HCT116 (cell line): ENCODE measurements around the gene RAD51D. TPM values are rescaled to one million over a fixed set of nuclear protein-coding genes. Genes with fewer than 3 reads are reported as not detected.

Experiments used
- ATAC-seq: fragments of 200-7000 bp; cut with Tn5 transposase; 2 replicates; pipeline ENCODE4 v1.9.1; 2020; ENCODE audit warnings: mild to moderate bottlenecking, moderate library complexity
- BruUV-seq: library from RNA; stranded (reverse); fragments of 400-500 nt; replicated peaks from 2 replicates; lab custom pipeline; 2021; lab: Mats Ljungman, UMichigan
- CTCF ChIA-PET: fragments of 300-600 bp; sonication (Branson Sonifier 250); formaldehyde crosslinking; loops from one replicate; lab custom pipeline; 2021; ENCODE audit warnings: antibody characterized with exemption; lab: Charles Lee
- POLR2A ChIA-PET: fragments of 300-600, 350-600 bp; sonication (Branson Sonifier 250); formaldehyde crosslinking; loops from one replicate; lab custom pipeline; 2021; ENCODE audit warnings: antibody characterized with exemption; lab: Charles Lee
- RAD21 ChIA-PET, 2 experiments: fragments of 300-600 bp; sonication (Branson Sonifier 250); formaldehyde crosslinking; loops; one replicate each; lab custom pipeline; 2023; ENCODE audit warnings: low total read pairs in 2 of 2; ENCODE audit not compliant: uncharacterized antibody in 2 of 2, unreplicated experiment in 2 of 2, low non-redundant PET in 1 of 2; lab: Charles Lee
- DNase-seq: peaks from one replicate; pipeline ENCODE4 v3.0.0-alpha.2; 2010; ENCODE audit warnings: low read depth, low spot score
- H2AFZ ChIP-seq: fragments of 200-600 bp; shearing (Covaris generic), sonication (generic); 2 replicates; pipeline ENCODE4 v1.6.1; 2017; ENCODE audit warnings: low read depth, mixed run types, mixed read lengths, antibody characterized with exemption, low read length; ENCODE audit not compliant: poor library complexity, severe bottlenecking
- H3K27ac ChIP-seq: 2 replicates; pipeline ENCODE4 v1.5.1; 2012; ENCODE audit warnings: low read depth, low read length
- H3K27me3 ChIP-seq: fragments of 200-600 bp; sonication (generic); 2 replicates; pipeline ENCODE4 v1.6.1; 2016; ENCODE audit warnings: mixed run types, low read length, mixed read lengths; ENCODE audit not compliant: insufficient read depth
- H3K36me3 ChIP-seq, 2 experiments: fragments of 200-500 bp in 1 of 2; fragments of 200-600 bp in 1 of 2; sonication (Bioruptor generic) in 1 of 2; sonication (generic) in 1 of 2; 2 replicates each; pipeline versions ENCODE4 v1.5.1 to v1.6.1; 2014 to 2016; ENCODE audit warnings: low read length in 2 of 2, inconsistent platforms in 1 of 2, mixed read lengths in 1 of 2, mixed run types in 1 of 2; ENCODE audit not compliant: insufficient read depth in 2 of 2, control insufficient read depth in 1 of 2
- H3K4me1 ChIP-seq, 2 experiments: fragments of 200-600 bp in 1 of 2; sonication (generic) in 1 of 2; 2 replicates each; pipeline versions ENCODE4 v1.5.1 to v1.6.1; 2012 to 2017; ENCODE audit warnings: low read length in 2 of 2, inconsistent platforms in 1 of 2, mild to moderate bottlenecking in 1 of 2, mixed read lengths in 1 of 2, mixed run types in 1 of 2, moderate library complexity in 1 of 2; ENCODE audit not compliant: insufficient read depth in 2 of 2, control insufficient read depth in 1 of 2
- H3K4me2 ChIP-seq: fragments of 200-600 bp; sonication (generic); 2 replicates; pipeline ENCODE4 v1.6.1; 2017; ENCODE audit warnings: mixed run types, low read length, mixed read lengths
- H3K4me3 ChIP-seq, 2 experiments: fragments of 200-600 bp in 1 of 2; sonication (generic) in 1 of 2; replicated peaks in 1 of 2; 2 replicates each; pipeline ENCODE4 v1.5.1; 2011 to 2016; ENCODE audit warnings: low read length in 2 of 2, control low read depth in 1 of 2, low read depth in 1 of 2, mild to moderate bottlenecking in 1 of 2, mixed read lengths in 1 of 2, mixed run types in 1 of 2
- H3K79me2 ChIP-seq: fragments of 200-600 bp; sonication (generic); 2 replicates; pipeline ENCODE4 v1.6.1; 2017; ENCODE audit warnings: mild to moderate bottlenecking, mixed run types, low read length, moderate library complexity, mixed read lengths; ENCODE audit not compliant: insufficient read depth
- H3K9ac ChIP-seq: fragments of 200-600 bp; sonication (generic); 2 replicates; pipeline ENCODE4 v1.6.1; 2016; ENCODE audit warnings: low read length, mixed read lengths
- H3K9me2 ChIP-seq: fragments of 200-600 bp; sonication (generic), shearing (Covaris generic); 2 replicates; pipeline ENCODE4 v1.6.1; 2017; ENCODE audit warnings: mixed run types, mild to moderate bottlenecking, moderate library complexity; ENCODE audit not compliant: insufficient read depth
- H3K9me3 ChIP-seq, 2 experiments: fragments of 200-500 bp in 1 of 2; fragments of 200-600 bp in 1 of 2; sonication (Bioruptor generic) in 1 of 2; sonication (generic) in 1 of 2; 2 replicates each; pipeline ENCODE4 v1.6.1; 2014 to 2017; ENCODE audit warnings: low read length in 2 of 2, mixed read lengths in 2 of 2, inconsistent platforms in 1 of 2, low read depth in 1 of 2, mild to moderate bottlenecking in 1 of 2, mixed run types in 1 of 2, moderate library complexity in 1 of 2; ENCODE audit not compliant: control insufficient read depth in 1 of 2, insufficient read depth in 1 of 2
- H4K20me1 ChIP-seq: fragments of 200-600 bp; sonication (generic), shearing (Covaris generic); 2 replicates; pipeline ENCODE4 v1.6.1; 2017; ENCODE audit warnings: mixed run types, mild to moderate bottlenecking, moderate library complexity; ENCODE audit not compliant: insufficient read depth
- CBX3 ChIP-seq: IDR thresholded peaks from 2 replicates; pipeline ENCODE4 v1.6.1; 2012; ENCODE audit warnings: low read depth
- CEBPB ChIP-seq: IDR thresholded peaks from 2 replicates; pipeline ENCODE4 v1.6.1; 2012; ENCODE audit warnings: low read depth
- CTCF ChIP-seq, 3 experiments: fragments of 200-600 bp in 1 of 3; sonication (generic) in 1 of 3; IDR thresholded peaks in 2 of 3; conservative IDR thresholded peaks in 1 of 3; 2 replicates each; pipeline ENCODE4 v1.5.1; 2012 to 2017; ENCODE audit warnings: low read depth in 2 of 3, low read length in 2 of 3, antibody characterized with exemption in 1 of 3, borderline replicate concordance in 1 of 3, control low read depth in 1 of 3, mild to moderate bottlenecking in 1 of 3, mixed read lengths in 1 of 3, mixed run types in 1 of 3, moderate library complexity in 1 of 3; ENCODE audit not compliant: insufficient read depth in 1 of 3
- EGR1 ChIP-seq: IDR thresholded peaks from 2 replicates; pipeline ENCODE4 v1.6.1; 2012; ENCODE audit warnings: low read depth
- ELF1 ChIP-seq: IDR thresholded peaks from 2 replicates; pipeline ENCODE4 v1.6.1; 2012; ENCODE audit warnings: low read depth, borderline replicate concordance
- EZH2 ChIP-seq: fragments of 200-600 bp; sonication (generic); IDR thresholded peaks from 2 replicates; pipeline ENCODE4 v1.6.1; 2017; ENCODE audit warnings: antibody characterized with exemption, mixed run types
- EZH2phosphoT487 ChIP-seq: fragments of 200-600 bp; IDR thresholded peaks from 2 replicates; pipeline ENCODE4 v1.6.1; 2018; ENCODE audit warnings: antibody characterized with exemption, borderline replicate concordance
- MAX ChIP-seq: IDR thresholded peaks from 2 replicates; pipeline ENCODE4 v1.6.1; 2012
- POLR2A ChIP-seq: IDR thresholded peaks from 2 replicates; pipeline ENCODE4 v1.7.0; 2011; ENCODE audit warnings: borderline replicate concordance; ENCODE audit not compliant: insufficient read depth, insufficient read length; ENCODE audit errors: extremely low read depth
- REST ChIP-seq: IDR thresholded peaks from 2 replicates; pipeline ENCODE4 v1.6.1; 2012; ENCODE audit warnings: low read depth
- SIN3A ChIP-seq: IDR thresholded peaks from 2 replicates; pipeline ENCODE4 v1.6.1; 2012; ENCODE audit warnings: low read depth
- SP1 ChIP-seq: IDR thresholded peaks from 2 replicates; pipeline ENCODE4 v1.6.1; 2012; ENCODE audit warnings: low read depth
- SRF ChIP-seq: IDR thresholded peaks from 2 replicates; pipeline ENCODE4 v1.6.1; 2012; ENCODE audit warnings: low read depth
- YY1 ChIP-seq: IDR thresholded peaks from 2 replicates; pipeline ENCODE4 v1.6.1; 2011; ENCODE audit warnings: low read length, low read depth, moderate library complexity, mild to moderate bottlenecking; ENCODE audit not compliant: insufficient replicate concordance; ENCODE audit errors: extremely low read depth
- ZFX ChIP-seq: fragments of 450-650 bp; IDR thresholded peaks from 2 replicates; pipeline ENCODE4 v1.6.1; 2017
- intact Hi-C: fragments of 100-400 bp; cut with micrococcal nuclease; formaldehyde crosslinking; loops from 2 replicates; pipeline ENCODE4 v1.10.0; 2022
- total RNA-seq: library from RNA; stranded (reverse); gene quantifications from one replicate; pipeline ENCODE4 v1.2.1, GENCODE V29; 2021; ENCODE audit not compliant: unreplicated experiment
- TF ChIP-seq, protein P1 (sequence below): IDR thresholded peaks from 2 replicates; pipeline ENCODE4 v1.6.1; 2012

The RAD51D gene
- total RNA-seq, 1 experiment from 2014 or later, result 12.9 TPM

DNA sequence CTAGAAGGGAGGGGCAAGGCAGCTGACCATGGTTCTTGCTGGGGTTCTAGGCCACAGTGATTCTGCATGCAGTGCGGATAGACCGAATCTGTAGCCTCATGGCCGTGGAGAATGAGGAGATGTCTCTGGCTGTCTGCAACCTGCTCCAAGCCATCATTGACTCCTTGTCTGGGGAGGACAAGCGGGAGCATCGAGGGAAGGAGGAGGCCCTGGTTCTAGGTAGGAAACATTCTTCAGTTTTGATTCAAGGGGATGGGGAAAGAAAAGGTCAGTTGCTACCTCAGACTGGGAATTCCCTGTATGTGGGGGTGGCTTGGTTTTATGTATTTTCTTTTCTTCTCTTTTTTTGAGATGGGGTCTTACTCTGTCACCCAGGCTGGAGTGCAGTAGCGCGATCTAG is 35.6 kb upstream of the RAD51D start (continued):
- TF ChIP-seq CTCF (IDR thresholded peaks at IDR 0.05 in 2 of 3, conservative IDR thresholded peaks at IDR 0.05 in 1 of 3; ENCODE audit: borderline replicate concordance in 1 of 3, insufficient read depth in 1 of 3, low read depth in 2 of 3, low read length in 2 of 3), result no peak
- TF ChIP-seq YY1, result no peak
- TF ChIP-seq ZFX, result no peak

- no peaks in the 10 kb centered on the region for H3K79me2 ChIP-seq
- no TSS peak for BruUV-seq
- no peaks in the 10 kb centered on the region for H3K27me3 ChIP-seq
- no peaks in the 10 kb centered on the region for H3K9me2 ChIP-seq
- ChIA-PET CTCF (no interaction called here), POLR2A (no interaction called here), RAD21 (no interaction called here)
- no peak overlapping the region for H3K4me2 ChIP-seq
- H3K36me3 ChIP-seq, result no peaks in the 10 kb centered on the region
- no peak overlapping the region for H3K27ac ChIP-seq
- no peaks in the 10 kb centered on the region for H3K4me1 ChIP-seq
- no peak overlapping the region for H3K9ac ChIP-seq
- H2AFZ ChIP-seq, result no peak overlapping the region
- H3K9me3 ChIP-seq, result no peaks in the 10 kb centered on the region
- intact Hi-C loops, result no loop called here
- DNase-seq (no peak), ATAC-seq (no peak)
- no peak overlapping the region for H3K4me3 ChIP-seq
- H4K20me1 ChIP-seq, result no peaks in the 10 kb centered on the region
- TF ChIP-seq CBX3, result no peak
- TF ChIP-seq ELF1, result no peak
- TF ChIP-seq, protein P1, sequence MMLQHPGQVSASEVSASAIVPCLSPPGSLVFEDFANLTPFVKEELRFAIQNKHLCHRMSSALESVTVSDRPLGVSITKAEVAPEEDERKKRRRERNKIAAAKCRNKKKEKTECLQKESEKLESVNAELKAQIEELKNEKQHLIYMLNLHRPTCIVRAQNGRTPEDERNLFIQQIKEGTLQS, result no peak
- no peak for TF ChIP-seq POLR2A
- no peak for TF ChIP-seq YY1
- TF ChIP-seq EZH2, result no peak
- TF ChIP-seq SIN3A, result no peak
- no peak for TF ChIP-seq REST
- no peak for TF ChIP-seq EGR1
- no peak for TF ChIP-seq EZH2phosphoT487
- TF ChIP-seq SP1, result no peak
- no peak for TF ChIP-seq ZFX
- no peak for TF ChIP-seq MAX
- TF ChIP-seq SRF, result no peak
- no peak for TF ChIP-seq CEBPB
- TF ChIP-seq CTCF (IDR thresholded peaks at IDR 0.05 in 2 of 3, conservative IDR thresholded peaks at IDR 0.05 in 1 of 3; ENCODE audit: borderline replicate concordance in 1 of 3, insufficient read depth in 1 of 3, low read depth in 2 of 3, low read length in 2 of 3), result no peak
Measured at GRCh38 chr17:35154196-35155165, 34.8 kb upstream of the RAD51D start.
